IMR-90 (cell line): ENCODE measurements around the gene EVX1. TPM values are rescaled to one million over a fixed set of nuclear protein-coding genes. Genes with fewer than 3 reads are reported as not detected.

Experiments
- ATAC-seq: fragments of 200-7000 bp; cut with Tn5 transposase; 2 replicates; pipeline ENCODE4 v1.9.1; 2020; ENCODE audit warnings: low read depth, mild to moderate bottlenecking, moderate library complexity
- BruUV-seq: library from RNA; stranded (reverse); fragments of 400-500 nt; replicated peaks from 2 replicates; lab custom pipeline; 2021; lab: Mats Ljungman, UMichigan
- CTCF ChIA-PET: fragments of 300-600 bp; formaldehyde crosslinking; extraction: SDS; loops from one replicate; lab custom pipeline; 2021; ENCODE audit warnings: antibody characterized with exemption; lab: Yijun Ruan, JAX
- POLR2A ChIA-PET: fragments of 300-600 bp; sonication (Branson Sonifier 250); formaldehyde crosslinking; loops from one replicate; lab custom pipeline; 2022; ENCODE audit warnings: antibody characterized with exemption; ENCODE audit not compliant: unreplicated experiment; lab: Charles Lee
- DNase-seq: peaks from one replicate; pipeline ENCODE4 v3.0.0; 2013
- H2AFZ ChIP-seq: replicated peaks from 2 replicates; pipeline ENCODE3; 2013; ENCODE audit warnings: low read length, mild to moderate bottlenecking; ENCODE audit not compliant: poor library complexity
- H2AK5ac ChIP-seq: 2 replicates; pipeline ENCODE4 v1.6.1; 2013; ENCODE audit warnings: low read depth, low read length, inconsistent platforms
- H2AK9ac ChIP-seq: replicated peaks from 2 replicates; pipeline ENCODE3; 2013; ENCODE audit warnings: mild to moderate bottlenecking, low read depth, low read length, moderate library complexity; ENCODE audit not compliant: poor library complexity
- H2BK120ac ChIP-seq: 2 replicates; pipeline ENCODE4 v1.6.1; 2013; ENCODE audit warnings: low read depth, low read length, inconsistent platforms
- H2BK15ac ChIP-seq: 3 replicates; pipeline ENCODE4 v1.6.1; 2013; ENCODE audit warnings: low read depth, low read length, inconsistent platforms
- H2BK20ac ChIP-seq: 2 replicates; pipeline ENCODE4 v1.6.1; 2013; ENCODE audit warnings: low read depth, mild to moderate bottlenecking, inconsistent platforms, low read length, moderate library complexity
- H2BK5ac ChIP-seq: 2 replicates; pipeline ENCODE4 v1.6.1; 2013; ENCODE audit warnings: mild to moderate bottlenecking, low read depth, low read length, inconsistent platforms; ENCODE audit not compliant: poor library complexity, severe bottlenecking
- H3K14ac ChIP-seq: replicated peaks from 2 replicates; pipeline ENCODE4 v1.6.1; 2013; ENCODE audit warnings: low read depth, low read length, inconsistent platforms
- H3K18ac ChIP-seq: 2 replicates; pipeline ENCODE4 v1.6.1; 2013; ENCODE audit warnings: low read depth, low read length, control low read depth
- H3K23ac ChIP-seq: 2 replicates; pipeline ENCODE4 v1.6.1; 2013; ENCODE audit warnings: low read depth, low read length, inconsistent platforms
- H3K27ac ChIP-seq: 2 replicates; pipeline ENCODE4 v1.5.1; 2013; ENCODE audit warnings: mild to moderate bottlenecking, control low read depth, low read length; ENCODE audit not compliant: insufficient read depth
- H3K27me3 ChIP-seq: 2 replicates; pipeline ENCODE4 v1.6.1; 2013; ENCODE audit warnings: low read length; ENCODE audit not compliant: control insufficient read depth, insufficient read depth
- H3K36me3 ChIP-seq: 2 replicates; pipeline ENCODE4 v1.6.1; 2013; ENCODE audit warnings: low read length, mixed read lengths; ENCODE audit not compliant: control insufficient read depth, insufficient read depth
- H3K4ac ChIP-seq: 2 replicates; pipeline ENCODE4 v1.6.1; 2013; ENCODE audit warnings: low read depth, low read length, inconsistent platforms
- H3K4me1 ChIP-seq: 2 replicates; pipeline ENCODE4 v1.6.1; 2013; ENCODE audit warnings: low read length, mixed read lengths; ENCODE audit not compliant: control insufficient read depth, insufficient read depth
- H3K4me2 ChIP-seq: 2 replicates; pipeline ENCODE4 v1.6.1; 2013; ENCODE audit warnings: low read depth, mild to moderate bottlenecking, control low read depth, low read length, moderate library complexity
- H3K4me3 ChIP-seq: 2 replicates; pipeline ENCODE4 v1.5.1; 2013; ENCODE audit warnings: low read depth, mild to moderate bottlenecking, control low read depth, low read length, moderate library complexity; ENCODE audit not compliant: insufficient read depth
- H3K56ac ChIP-seq: 2 replicates; pipeline ENCODE4 v1.6.1; 2013; ENCODE audit warnings: low read length, inconsistent platforms; ENCODE audit not compliant: insufficient read depth; ENCODE audit errors: extremely low read depth
- H3K79me1 ChIP-seq, 2 experiments: 2 replicates each; pipeline ENCODE4 v1.6.1; 2013; ENCODE audit warnings: low read length in 2 of 2, inconsistent platforms in 1 of 2, low read depth in 1 of 2
- H3K9ac ChIP-seq: 2 replicates; pipeline ENCODE4 v1.6.1; 2013; ENCODE audit warnings: low read depth, low read length, control low read depth
- H3K9me1 ChIP-seq: 2 replicates; pipeline ENCODE4 v1.6.1; 2013; ENCODE audit warnings: low read length, inconsistent platforms; ENCODE audit not compliant: insufficient read depth
- H3K9me3 ChIP-seq: 2 replicates; pipeline ENCODE4 v1.6.1; 2013; ENCODE audit warnings: low read length; ENCODE audit not compliant: control insufficient read depth, insufficient read depth
- H4K20me1 ChIP-seq: 2 replicates; pipeline ENCODE4 v1.6.1; 2013; ENCODE audit warnings: low read length, inconsistent platforms; ENCODE audit not compliant: insufficient read depth
- H4K5ac ChIP-seq: 2 replicates; pipeline ENCODE4 v1.6.1; 2013; ENCODE audit warnings: mild to moderate bottlenecking, low read depth, low read length, control low read depth
- H4K8ac ChIP-seq, 2 experiments: 2 replicates each; pipeline ENCODE4 v1.6.1; 2013; ENCODE audit warnings: low read depth in 2 of 2, low read length in 2 of 2, control low read depth in 1 of 2, inconsistent platforms in 1 of 2
- H4K91ac ChIP-seq: 2 replicates; pipeline ENCODE4 v1.6.1; 2013; ENCODE audit warnings: low read depth, low read length, inconsistent platforms; ENCODE audit not compliant: insufficient read depth
- BHLHE40 ChIP-seq: fragments of 150-350 bp; IDR thresholded peaks from 2 replicates; pipeline ENCODE4 v1.6.1; 2016; ENCODE audit warnings: mild to moderate bottlenecking, low read depth, low read length
- CEBPB ChIP-seq: IDR thresholded peaks from 2 replicates; pipeline ENCODE4 v1.6.1; 2012; ENCODE audit warnings: low read depth, low read length, improper control_type of control experiment
- CHD1 ChIP-seq: IDR thresholded peaks from 2 replicates; pipeline ENCODE4 v1.6.1; 2012; ENCODE audit warnings: low read depth, low read length, improper control_type of control experiment
- FOS ChIP-seq: fragments of 150-350 bp; IDR thresholded peaks from 2 replicates; pipeline ENCODE4 v1.6.1; 2016; ENCODE audit warnings: low read depth, low read length
- MAZ ChIP-seq: IDR thresholded peaks from 2 replicates; pipeline ENCODE4 v1.6.1; 2012; ENCODE audit warnings: low read depth, mild to moderate bottlenecking, low read length, improper control_type of control experiment, moderate library complexity, borderline replicate concordance
- MXI1 ChIP-seq: IDR thresholded peaks from 2 replicates; pipeline ENCODE4 v1.6.1; 2012; ENCODE audit warnings: low read depth, mild to moderate bottlenecking, low read length, moderate library complexity, borderline replicate concordance
- NFE2L2 ChIP-seq: fragments of 150-350 bp; IDR thresholded peaks from 2 replicates; pipeline ENCODE4 v1.6.1; 2016; ENCODE audit warnings: low read depth, mild to moderate bottlenecking, low read length
- POLR2A ChIP-seq: IDR thresholded peaks from 2 replicates; pipeline ENCODE4 v1.6.1; 2012; ENCODE audit warnings: mild to moderate bottlenecking, low read depth, low read length
- RAD21 ChIP-seq: IDR thresholded peaks from 2 replicates; pipeline ENCODE4 v1.6.1; 2012; ENCODE audit warnings: low read length, improper control_type of control experiment
- RCOR1 ChIP-seq: IDR thresholded peaks from 2 replicates; pipeline ENCODE4 v1.6.1; 2012; ENCODE audit warnings: mild to moderate bottlenecking, low read length, improper control_type of control experiment; ENCODE audit not compliant: insufficient replicate concordance
- SMC3 ChIP-seq: fragments of 150-350 bp; IDR thresholded peaks from 2 replicates; pipeline ENCODE4 v1.6.1; 2016; ENCODE audit warnings: low read depth, mild to moderate bottlenecking, antibody characterized with exemption, low read length, moderate library complexity
- WGBS, 2 experiments: methylation state at CpG; one replicate each; pipeline versions ENCODE4 v1.1.5 to v1.1.7; 2013; ENCODE audit warnings: missing lambda C conversion rate in 2 of 2; ENCODE audit not compliant: insufficient read length in 1 of 2; ENCODE audit errors: extremely low coverage in 2 of 2; 5-methylcytosine and 5-hydroxymethylcytosine counted together
- dilution Hi-C: fragments of 300-500 bp; cut with HindIII; formaldehyde crosslinking; loops from one replicate; pipeline ENCODE4 v1.14.3; 2018; ENCODE audit warnings: low sequenced_read_pairs; ENCODE audit not compliant: unreplicated experiment
- in situ Hi-C: fragments of 300-500 bp; cut with MboI; formaldehyde crosslinking; loops from 3 replicates; pipeline ENCODE4 v1.14.3; 2019; ENCODE audit warnings: low sequenced_read_pairs, inconsistent platforms, mixed read lengths
- intact Hi-C: fragments of 100-400 bp; cut with micrococcal nuclease; formaldehyde crosslinking; loops from 2 replicates; pipeline ENCODE4 v1.10.0; 2022
- polyA plus RNA-seq, 3 experiments: library from polyadenylated mRNA; depleted of rRNA; stranded (reverse); fragments of >200 nt; gene quantifications; 2 replicates each; pipeline ENCODE4 v1.2.3, GENCODE V29; 2012; ENCODE audit warnings: low replicate concordance in 1 of 3
- total RNA-seq: library from RNA; depleted of rRNA; stranded (reverse); fragments of >200 nt; gene quantifications from 2 replicates; pipeline ENCODE4 v1.2.3, GENCODE V29; 2012
- TF ChIP-seq, protein P1 (sequence below): fragments of 150-350 bp; IDR thresholded peaks from 2 replicates; pipeline ENCODE4 v1.6.1; 2016; ENCODE audit warnings: low read depth, mild to moderate bottlenecking, low read length, moderate library complexity, borderline replicate concordance
- TF ChIP-seq, protein P2 (sequence below): conservative IDR thresholded peaks from 2 replicates; pipeline ENCODE4 v1.5.1; 2012; ENCODE audit warnings: mild to moderate bottlenecking, low read depth, low read length, improper control_type of control experiment
- TF ChIP-seq, protein P3 (sequence below): fragments of 150-350 bp; IDR thresholded peaks from 2 replicates; pipeline ENCODE4 v1.6.1; 2017; ENCODE audit warnings: mild to moderate bottlenecking, antibody characterized with exemption, low read length, low read depth

Gene EVX1
- total and polyA plus RNA-seq, 2 of the 4 experiments (the other 2 are of a cell fraction): not detected

DNA sequence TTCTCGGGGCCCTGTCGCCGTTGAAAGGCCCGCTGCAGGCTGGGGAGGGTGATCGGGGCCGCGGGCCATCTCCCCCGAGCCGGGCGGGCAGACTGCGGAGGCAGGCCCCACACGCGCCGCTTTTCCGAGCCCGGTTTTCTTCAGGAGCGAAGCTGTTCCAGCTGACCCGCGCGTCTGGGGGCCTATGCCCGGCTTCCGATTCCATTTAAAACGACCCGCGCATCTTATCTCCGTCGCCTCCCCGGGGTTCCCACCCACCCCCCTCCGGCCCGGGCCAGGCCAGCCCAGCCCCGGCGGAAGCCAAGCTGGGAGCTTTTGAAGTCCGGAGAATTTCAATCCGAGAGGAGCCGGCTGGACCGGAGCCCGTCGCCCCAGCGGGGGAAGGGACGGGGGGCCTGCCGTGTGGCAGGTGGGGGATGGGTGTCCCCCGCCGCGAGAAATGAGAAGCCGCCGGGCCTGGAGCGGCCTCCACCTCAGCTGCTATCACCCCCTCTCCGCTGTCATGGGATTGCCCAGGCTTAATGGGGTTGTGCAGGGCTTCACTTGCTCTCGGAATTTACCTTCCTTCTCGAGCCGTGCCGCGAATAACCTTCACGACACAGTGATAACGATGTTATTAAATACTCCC is 3.1 kb upstream of the EVX1 start:
- Histone ChIP-seq H3K36me3 (no peaks in the 10 kb centered on the region), H4K5ac (no peak overlapping the region), H4K20me1 (no peaks in the 10 kb centered on the region), H3K27me3 (peaks cover 99% of the 10 kb centered on the region), H3K27ac (no peak overlapping the region), H3K9me1 (no peaks in the 10 kb centered on the region), H2AK9ac (no peak overlapping the region), H2BK5ac (no peak overlapping the region), H3K23ac (no peak overlapping the region), H3K4ac (no peak overlapping the region), H2AFZ (peak overlapping the region; percentile 48), H4K91ac (no peak overlapping the region), H3K4me1 (no peaks in the 10 kb centered on the region), H3K56ac (no peak overlapping the region), H3K4me2 (no peak overlapping the region), H2BK15ac (no peak overlapping the region), H3K9me3 (peaks cover 16% of the 10 kb centered on the region; the same call in 1 of the 2 replicates), H2BK120ac (no peak overlapping the region), H4K8ac (no peak overlapping the region), H3K4me3 (no peak overlapping the region), H2AK5ac (no peak overlapping the region), H3K79me1 (no peaks in the 10 kb centered on the region), H3K14ac (no peak overlapping the region), H3K9ac (no peak overlapping the region), H2BK20ac (no peak overlapping the region), H3K18ac (no peak overlapping the region)
- in situ Hi-C loops (no loop called here), intact Hi-C loops (no loop called here), dilution Hi-C loops (no loop called here)
- WGBS, 2 experiments: 0% methylated on average over 4 of the region's 55 CpGs; no CpG with 5 or more reads in 1 of the 2 experiments
- TF ChIP-seq, protein P1, sequence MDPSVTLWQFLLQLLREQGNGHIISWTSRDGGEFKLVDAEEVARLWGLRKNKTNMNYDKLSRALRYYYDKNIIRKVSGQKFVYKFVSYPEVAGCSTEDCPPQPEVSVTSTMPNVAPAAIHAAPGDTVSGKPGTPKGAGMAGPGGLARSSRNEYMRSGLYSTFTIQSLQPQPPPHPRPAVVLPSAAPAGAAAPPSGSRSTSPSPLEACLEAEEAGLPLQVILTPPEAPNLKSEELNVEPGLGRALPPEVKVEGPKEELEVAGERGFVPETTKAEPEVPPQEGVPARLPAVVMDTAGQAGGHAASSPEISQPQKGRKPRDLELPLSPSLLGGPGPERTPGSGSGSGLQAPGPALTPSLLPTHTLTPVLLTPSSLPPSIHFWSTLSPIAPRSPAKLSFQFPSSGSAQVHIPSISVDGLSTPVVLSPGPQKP: no peak
- TF ChIP-seq NFE2L2 (no peak), SMC3 (no peak), POLR2A (no peak), RAD21 (no peak), CEBPB (no peak), RCOR1 (no peak), BHLHE40 (no peak), CHD1 (no peak), FOS (no peak), MAZ (no peak), MXI1 (no peak)
- TF ChIP-seq, protein P2, sequence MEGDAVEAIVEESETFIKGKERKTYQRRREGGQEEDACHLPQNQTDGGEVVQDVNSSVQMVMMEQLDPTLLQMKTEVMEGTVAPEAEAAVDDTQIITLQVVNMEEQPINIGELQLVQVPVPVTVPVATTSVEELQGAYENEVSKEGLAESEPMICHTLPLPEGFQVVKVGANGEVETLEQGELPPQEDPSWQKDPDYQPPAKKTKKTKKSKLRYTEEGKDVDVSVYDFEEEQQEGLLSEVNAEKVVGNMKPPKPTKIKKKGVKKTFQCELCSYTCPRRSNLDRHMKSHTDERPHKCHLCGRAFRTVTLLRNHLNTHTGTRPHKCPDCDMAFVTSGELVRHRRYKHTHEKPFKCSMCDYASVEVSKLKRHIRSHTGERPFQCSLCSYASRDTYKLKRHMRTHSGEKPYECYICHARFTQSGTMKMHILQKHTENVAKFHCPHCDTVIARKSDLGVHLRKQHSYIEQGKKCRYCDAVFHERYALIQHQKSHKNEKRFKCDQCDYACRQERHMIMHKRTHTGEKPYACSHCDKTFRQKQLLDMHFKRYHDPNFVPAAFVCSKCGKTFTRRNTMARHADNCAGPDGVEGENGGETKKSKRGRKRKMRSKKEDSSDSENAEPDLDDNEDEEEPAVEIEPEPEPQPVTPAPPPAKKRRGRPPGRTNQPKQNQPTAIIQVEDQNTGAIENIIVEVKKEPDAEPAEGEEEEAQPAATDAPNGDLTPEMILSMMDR: no peak
- TF ChIP-seq, protein P3, sequence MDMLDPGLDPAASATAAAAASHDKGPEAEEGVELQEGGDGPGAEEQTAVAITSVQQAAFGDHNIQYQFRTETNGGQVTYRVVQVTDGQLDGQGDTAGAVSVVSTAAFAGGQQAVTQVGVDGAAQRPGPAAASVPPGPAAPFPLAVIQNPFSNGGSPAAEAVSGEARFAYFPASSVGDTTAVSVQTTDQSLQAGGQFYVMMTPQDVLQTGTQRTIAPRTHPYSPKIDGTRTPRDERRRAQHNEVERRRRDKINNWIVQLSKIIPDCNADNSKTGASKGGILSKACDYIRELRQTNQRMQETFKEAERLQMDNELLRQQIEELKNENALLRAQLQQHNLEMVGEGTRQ: no peak
- no TSS peak for BruUV-seq
- ATAC-seq: 0 out of 2 replicates have a peak, but pooled peaks have one; percentile 16
- ChIA-PET CTCF (no interaction called here), POLR2A (interaction anchor here (0.6 to 1.2 kb wide), 2 partner anchors 16 to 53 kb away, joined by 3 to 5 read pairs; no protein-coding TSS in a partner anchor)
- no peak for DNase-seq
